ENCODE data around the gene ARAP2.

The ARAP2 gene

DNA sequence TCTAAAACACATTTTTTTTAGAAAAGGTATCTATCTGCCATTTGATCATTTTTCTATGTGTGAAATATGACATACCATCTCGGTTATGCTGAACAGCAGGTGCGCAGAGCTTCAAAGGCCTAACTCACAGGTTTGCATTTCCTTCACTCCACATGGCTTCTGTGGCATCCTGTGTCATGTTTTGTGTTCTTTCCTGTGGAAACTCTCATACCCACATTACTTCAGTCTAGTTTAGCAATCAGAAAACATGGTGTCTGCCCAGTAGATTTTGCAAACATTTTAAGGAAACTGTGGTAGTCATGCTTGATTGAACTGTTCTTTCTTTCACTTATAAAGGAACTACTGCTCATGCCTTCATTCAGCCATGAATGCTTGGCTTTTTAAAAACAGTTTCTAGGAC lies 11.3 kb upstream of the ARAP2 start:
- DNase-seq, result no peak

DNA sequence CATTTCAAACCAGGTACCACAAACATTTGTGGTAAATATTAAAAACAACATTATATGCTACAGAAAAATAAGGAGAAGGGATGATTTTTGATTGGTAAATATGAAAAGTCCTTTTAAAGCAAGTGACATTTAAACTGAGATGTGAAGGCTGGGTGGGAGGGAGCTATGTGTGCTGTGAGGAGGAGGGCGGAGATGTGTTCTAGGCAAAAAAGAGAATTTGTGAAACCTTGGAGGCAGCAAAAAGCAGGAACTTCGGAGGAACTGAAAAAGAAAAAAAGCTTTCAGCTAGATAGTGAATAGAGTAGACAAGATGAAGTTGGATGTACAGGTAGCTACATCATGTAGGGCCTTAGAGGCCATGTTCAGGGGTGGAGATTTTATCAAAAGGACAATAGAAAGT lies 10.1 kb upstream of the ARAP2 start:
- no peak for DNase-seq

DNA sequence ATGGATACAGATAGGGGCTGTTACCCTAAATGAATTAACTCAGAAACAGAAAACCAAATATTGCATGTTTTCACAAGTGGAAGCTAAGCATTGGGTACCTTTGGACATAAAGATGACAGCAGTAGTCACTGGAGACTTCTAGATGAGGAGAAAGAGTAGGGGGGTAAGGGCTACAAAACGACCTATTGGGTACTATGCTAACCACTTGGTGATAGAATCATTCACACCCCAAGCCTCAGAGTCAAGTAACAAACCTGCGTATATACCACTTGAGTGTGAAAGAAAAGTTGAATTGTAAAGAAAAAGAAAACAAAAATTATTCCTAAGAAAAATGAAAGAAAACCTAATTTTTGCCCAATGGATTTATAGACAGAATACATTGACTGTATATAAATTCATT lies 7.7 kb upstream of the ARAP2 start:
- no peak for DNase-seq

DNA sequence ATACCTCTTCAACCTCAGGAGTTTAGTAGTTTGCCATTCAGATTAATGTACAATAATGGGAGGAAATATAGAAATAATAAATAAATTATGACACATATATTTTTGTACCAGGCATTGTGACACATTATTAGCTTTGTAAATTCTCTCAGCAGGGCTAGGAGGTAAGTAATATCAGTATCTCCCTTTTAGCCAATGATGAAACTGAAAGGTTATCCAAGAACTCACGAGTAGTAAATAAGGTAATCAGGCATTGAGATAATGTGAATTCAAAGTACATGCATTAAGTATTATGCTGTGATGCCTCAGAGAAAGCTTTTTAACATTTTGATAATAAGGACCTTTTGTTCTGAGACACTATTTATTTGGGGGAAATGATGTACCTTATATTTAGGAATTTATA lies 5.3 kb upstream of the ARAP2 start:
- DNase-seq, result no peak

DNA sequence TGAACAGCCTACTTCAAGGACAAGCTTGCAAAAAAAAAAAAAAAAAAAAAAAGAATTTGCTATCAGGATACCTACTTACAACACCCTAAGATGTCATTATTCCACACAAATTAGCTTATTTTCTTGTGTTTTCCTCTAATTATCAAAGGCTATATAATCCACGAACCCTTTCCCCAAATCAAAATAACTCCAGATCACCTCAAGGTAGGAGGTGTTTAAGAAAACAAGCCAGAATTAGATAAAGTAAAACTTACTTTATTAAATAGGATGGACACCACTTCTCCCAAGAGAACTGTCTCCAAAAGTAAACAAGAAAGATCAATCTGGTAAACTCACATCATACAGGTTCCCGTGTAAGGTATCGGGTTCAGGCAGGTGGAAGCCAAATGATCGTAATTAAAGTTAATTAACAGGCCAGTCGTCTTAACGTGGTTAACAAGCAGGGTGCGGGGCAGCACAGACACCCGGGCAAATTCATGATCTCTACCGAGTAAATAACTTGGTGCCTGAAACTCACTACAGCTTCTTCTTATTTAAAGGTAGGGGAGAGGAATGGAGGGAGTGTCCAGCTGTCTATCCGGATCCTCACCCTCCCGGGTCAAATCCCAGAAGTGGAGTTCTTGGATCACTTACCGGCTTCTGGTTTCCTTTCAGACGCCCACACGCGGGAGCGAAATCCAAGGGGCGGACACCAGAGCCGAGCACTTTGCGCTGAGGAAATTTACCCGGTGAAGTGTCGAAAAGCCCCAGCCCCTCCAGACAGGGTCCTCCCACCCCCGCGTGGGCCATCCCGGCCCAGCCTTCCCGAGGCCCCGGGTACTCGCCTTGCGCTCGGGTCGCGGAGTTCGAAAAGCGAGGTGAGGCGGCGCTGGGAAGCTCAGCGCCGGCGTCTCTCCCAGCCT lies 708 bp downstream of the ARAP2 start:
- DNase-seq, result no peak

DNA sequence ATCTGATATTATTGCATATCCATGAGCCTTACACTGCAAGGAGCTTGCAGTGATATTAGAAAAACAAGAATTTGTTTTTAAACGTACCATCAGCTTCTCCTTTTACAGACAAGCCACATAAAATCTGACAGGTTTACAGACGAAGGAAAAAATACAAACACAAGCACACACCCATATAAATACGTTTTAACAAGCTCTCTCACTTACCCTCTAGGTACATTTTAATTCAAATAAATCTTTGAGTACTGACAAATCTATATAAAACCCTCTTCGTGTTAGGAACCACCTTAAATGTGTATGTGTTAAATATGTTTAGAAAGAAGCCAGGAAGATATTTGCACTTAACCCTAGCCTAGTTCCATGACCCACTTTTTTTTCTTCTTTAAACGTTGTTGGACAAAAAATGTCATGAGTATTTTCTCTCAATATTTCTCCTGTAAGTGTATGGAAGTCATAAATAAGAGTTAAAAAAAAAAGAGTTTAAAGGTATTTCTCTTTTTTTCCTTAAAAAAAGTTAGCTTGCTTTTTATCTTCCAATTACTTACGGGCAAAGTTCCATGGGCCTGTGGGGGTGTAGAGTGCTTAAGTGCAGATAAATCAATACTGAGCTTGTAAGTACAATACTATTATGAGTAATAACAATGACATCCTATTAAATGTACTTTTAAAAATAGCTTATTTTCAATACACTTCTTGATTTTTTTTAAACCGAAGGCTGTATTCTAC lies 1.5 kb downstream of the ARAP2 start:
- no peak for DNase-seq

DNA sequence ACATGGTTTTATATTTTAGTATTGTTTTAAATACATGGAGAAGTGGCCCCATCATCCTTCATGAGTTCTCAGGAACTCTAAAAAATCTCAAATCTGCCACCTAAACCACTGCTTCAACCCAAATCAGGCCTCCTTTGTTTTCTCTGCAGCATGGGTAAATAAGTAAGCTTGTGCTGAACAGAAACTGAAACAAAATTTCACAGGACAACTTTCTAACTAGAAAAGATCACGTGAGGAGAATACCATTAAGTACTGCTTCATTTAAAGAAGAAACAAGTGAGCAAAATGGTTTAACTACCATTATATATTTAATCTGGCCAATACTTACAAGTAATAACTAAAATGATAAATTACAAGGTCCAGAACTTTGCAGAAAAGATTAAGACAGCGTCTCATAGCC lies 2.5 kb downstream of the ARAP2 start:
- no peak for DNase-seq

DNA sequence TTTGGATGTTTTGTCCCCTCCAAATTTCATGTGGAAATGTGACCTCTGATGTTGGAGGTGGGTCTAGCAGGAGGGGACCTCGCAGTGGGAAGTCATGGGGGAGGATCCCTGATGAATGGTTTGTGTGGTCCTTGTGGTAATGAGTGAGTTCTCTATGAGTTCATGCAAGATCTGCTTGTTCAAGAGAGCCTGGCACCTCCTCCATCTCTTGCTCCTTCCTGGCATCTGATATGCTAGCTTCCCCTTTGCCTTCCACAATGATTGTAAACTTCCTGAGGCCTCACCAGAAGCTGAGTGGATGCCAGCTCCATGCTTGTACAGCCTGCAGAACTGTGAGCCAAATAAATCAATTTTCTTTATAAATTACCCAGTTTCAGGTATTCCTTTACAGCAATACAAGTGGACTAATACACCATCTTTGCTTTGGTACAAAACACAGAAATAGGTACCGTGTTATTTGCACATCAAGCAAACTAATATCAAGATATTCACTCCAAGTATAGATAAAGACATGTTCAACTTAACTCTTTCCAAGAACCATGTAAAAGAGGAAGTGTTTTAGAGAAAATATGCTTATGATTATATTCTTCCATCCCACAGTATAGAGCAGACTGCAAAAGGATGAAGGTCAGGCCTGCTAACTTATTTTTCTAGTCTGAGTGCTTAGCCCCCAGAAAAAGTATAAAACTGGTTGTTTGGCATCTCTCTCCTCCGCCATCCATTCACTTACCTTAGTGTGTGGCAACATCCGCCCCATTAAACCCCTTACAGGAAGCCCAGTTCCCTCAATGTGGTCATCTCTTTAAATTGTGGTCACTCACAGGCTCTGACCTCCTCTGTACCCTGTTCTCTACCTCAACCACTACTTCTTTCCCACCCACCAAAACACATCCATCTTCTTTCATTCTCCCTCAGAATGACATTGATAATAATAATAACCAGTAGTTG lies 6.7 kb downstream of the ARAP2 start:
- no peak for DNase-seq

DNA sequence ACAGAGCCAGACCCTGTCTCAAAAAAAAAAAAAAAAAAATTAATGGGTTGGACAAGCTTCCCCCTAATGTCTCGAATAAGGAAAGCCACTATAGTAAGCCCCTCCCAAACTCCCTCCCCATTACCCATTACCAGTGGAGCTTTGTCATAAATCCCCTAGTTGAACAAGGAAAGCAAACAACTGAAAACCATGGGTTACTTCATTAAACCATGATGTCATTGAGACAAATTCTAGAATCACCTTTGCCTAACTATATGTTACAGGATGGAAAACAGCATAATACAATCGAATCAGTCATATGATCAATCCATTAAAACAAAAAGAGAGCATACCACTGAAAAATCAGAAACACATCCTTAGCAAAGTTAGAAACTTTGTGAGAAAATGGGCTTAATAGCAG lies 8.2 kb downstream of the ARAP2 start:
- no peak for DNase-seq

DNA sequence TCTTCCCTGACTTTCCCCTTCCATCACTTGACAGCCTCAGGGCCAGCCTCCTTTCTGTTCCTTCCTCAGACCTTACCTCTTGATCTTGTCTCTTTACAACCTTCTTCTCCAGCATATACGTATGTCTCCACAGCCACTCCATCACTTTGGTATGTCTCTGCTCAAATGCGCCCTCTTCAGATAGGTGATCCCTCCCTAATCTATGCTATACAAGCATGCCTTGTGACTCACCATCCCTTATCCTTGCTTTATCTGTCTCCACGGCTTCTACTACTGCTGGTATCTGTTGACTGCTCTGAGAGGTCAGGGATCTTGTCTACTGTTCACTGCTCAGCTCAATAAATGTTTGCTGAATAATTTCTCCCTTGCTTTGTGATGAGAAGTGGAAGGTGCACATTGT lies 9.0 kb downstream of the ARAP2 start:
- no peak for DNase-seq

DNA sequence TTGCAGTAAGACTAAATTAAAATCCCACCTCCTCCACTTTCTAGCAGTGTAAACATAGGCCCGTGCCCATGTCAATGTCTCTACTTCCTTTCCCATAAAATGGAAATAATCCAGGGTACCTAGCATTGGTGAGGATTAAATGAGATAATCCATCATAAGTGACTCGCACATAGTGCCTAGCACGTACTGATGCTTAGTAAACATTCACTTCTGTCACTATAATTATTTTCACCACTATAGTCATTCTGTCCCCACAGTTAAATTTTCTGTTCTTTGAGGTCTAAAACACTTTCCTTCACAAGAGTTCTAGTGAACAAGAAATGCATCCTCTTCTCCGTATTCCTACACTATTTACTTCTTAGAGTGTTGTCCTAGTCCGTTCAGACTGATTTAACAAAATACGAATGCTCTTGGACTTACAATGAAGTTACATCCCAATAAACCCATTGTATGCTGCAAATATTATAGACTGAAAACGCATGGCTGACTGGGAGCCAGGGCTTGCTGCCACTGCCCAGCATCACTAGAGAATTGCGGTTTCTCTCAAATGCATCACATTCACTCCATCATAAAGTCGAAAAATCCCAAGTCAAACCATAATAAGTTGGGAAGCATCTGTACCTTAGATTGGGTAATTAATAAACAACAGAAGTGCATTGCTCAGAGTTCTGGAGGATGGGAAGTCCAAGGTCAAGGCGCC lies 10.6 kb downstream of the ARAP2 start:
- DNase-seq, result no peak

DNA sequence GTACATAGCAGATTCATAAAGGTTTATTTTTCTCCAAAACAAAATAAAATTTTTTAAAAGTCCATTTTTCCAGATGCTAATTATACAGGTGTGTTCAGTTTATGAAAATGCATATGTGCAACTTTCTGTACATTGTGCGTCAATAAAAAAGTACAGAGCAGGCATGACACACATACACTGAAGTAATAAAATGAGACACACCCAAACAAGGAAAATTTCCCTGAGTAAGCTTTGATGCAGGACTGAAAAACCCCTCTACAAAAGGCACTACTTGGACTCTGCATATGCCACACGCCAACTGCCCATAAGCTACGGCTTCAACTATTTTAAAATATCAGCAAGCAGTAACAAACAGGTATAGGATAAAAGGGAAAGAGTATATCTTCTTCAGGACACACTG lies 13.8 kb downstream of the ARAP2 start:
- DNase-seq, result no peak

DNA sequence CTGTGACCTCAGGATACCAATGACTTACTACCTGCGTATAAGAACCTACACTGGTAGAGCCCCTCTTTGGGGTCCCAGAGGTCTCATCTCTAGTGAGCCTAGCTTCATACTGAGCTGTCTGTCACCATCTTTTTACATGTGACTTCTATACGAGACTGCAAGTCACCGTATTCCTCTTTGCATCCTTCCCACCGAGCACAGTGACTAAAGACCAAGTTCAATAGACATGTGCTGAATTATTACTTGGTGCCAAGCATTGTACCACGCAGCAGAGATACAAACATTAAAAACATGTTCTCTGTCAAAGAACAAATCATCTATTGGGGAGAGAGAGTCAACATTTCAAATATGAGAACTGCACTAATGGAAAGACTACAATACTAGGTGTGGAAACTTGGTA lies 16.4 kb downstream of the ARAP2 start:
- no peak for DNase-seq

DNA sequence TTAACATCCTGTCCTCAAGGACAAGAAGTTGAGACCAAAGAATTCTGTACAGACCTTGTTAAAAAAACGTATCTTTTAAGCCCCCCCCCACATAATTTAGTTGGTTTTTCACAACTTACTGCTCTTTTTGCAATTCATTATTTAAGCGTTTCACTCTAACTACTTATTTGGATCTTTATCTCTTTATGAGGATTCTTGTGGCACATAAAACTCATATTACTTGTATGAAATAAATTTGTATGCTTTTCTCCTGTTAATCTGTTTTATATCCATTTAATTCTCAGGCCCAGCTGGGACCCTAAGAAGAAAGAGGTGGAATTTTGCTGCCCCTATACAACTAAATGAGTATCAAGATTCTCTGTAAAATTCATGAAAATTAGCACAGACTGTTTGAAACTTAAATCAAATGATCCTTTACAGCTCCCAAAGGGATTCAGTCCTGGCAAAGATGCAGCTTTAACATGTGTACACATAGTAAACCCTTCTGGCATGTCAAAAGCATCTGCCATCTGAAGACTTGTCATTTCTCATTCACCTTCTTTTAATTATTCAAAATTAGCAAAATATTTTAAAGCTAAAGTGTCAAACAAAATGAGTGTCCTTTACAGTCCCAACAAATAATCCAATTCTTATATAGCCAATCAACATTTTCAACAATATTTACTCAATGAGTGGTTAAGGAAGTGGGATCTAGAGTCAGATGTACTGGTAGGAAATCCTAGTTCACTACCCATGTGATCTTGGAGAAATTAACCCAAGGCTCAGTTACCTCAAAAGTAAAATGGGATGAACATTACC lies 17.7 kb downstream of the ARAP2 start:
- no peak for DNase-seq

DNA sequence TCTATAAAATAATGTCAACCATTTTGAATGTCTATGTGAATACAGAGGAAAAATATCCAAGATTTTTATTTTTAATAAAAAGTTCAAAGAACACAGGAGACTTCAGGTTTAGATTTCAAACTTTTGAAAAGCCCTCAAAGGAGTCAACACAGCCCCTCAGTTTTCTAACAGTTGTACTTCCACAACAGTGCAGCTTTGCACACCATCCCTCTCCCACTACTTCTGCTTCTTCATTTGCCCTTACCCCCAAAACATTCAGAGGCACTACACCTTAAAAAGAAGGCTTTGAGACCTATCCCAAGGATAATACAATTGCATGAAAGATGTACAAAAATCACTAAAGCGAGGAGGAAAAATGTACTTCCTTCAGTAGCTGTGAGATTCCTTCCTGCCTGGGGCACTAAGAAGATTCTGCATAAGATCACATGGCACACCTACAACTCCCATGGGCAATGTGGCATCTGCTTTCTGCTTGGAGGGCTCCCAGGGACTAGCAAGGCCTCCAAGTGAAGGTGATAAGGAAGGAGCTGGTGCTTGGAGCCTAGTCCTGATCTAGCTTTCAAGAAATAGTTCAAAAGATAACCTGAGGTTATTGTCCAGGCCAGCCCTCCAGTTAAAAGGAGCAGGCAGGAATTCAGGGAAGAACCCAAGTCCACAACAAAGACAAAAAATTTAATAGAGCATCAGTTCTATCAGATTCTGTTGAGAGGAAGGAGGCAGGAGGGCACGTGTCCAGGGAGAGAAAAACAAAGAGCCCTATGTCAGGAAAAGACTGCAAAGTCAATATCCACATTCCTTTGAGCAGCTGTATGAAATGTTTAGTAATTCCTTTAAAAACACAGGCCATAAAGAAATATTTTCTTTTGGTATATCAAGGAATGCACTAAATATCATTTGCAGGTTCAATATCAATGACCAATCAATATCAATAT lies 19.1 kb downstream of the ARAP2 start:
- DNase-seq, result no peak

DNA sequence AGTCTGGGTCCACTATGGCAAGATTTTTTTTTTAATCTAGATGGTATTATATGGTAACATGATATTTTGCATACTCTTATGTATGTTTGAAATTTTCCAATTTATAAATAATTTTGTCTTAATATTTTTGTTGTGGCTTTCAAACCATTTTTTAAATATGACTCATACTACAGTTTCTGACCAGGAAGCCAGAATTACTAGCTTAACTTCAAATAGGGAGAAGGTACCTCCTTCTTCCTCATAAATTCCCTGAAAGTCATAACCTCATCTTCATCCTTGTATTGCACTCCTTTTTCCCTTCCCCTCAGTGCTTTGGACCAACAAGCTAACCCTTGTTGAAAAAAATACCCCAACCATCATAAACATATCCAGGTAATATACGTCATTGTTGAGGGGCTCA lies 21.6 kb downstream of the ARAP2 start:
- DNase-seq, result no peak

DNA sequence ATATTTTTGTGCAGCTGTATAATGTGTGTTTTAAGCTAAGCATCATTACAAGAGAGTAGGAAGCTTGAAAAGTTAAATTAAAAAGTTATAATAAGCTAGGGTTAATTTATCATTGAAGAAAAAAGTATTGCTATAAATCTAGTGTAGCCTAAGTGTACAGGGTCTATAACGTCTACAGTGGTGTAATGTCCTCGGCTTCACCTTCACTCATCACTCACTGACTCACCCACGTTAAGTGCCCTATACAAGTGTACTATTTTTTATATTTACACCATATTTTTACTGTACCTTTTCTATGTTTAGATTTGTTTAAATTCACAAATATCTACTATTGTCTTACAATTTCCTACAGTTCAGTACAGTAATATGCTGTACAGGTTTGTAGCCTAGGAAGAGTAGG lies 23.5 kb downstream of the ARAP2 start:
- no peak for DNase-seq

DNA sequence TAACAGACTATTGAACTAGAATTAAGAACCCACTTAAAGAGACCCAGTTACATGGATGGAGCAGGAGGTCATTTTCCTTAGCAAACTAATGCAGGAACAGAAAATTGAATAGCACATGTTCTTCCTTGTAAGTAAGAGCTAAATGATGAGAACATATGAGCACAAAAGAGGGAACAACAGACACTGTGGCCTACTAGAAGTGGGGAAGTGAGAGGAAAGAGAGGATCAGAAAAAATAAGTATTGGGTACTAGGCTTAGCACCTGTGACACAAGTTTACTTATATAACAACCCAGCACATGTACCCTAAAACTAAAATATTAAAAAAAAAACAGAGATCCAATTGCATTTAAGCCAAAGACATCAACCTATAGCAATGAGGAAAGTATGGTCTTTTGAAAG lies 26.2 kb downstream of the ARAP2 start:
- DNase-seq, result no peak

DNA sequence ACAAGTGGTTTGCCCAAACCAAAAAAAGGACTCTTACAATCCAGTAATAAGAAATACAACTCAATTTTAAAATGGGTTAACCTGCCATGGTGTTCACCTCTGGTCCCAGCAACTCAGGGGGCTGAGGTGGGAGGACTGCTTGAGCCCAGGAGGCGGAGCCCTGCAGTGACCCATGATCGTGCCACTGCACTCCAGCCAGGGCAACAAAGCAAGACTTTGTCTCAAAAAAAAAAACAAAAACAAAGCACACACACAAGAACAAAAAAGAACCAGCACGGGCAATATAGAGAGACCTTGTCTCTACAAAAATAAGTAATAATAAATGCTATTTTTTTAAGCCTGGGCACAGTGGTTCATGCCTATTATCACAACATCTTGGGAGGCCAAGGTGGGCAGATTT lies 28.7 kb downstream of the ARAP2 start:
- DNase-seq, result no peak

DNA sequence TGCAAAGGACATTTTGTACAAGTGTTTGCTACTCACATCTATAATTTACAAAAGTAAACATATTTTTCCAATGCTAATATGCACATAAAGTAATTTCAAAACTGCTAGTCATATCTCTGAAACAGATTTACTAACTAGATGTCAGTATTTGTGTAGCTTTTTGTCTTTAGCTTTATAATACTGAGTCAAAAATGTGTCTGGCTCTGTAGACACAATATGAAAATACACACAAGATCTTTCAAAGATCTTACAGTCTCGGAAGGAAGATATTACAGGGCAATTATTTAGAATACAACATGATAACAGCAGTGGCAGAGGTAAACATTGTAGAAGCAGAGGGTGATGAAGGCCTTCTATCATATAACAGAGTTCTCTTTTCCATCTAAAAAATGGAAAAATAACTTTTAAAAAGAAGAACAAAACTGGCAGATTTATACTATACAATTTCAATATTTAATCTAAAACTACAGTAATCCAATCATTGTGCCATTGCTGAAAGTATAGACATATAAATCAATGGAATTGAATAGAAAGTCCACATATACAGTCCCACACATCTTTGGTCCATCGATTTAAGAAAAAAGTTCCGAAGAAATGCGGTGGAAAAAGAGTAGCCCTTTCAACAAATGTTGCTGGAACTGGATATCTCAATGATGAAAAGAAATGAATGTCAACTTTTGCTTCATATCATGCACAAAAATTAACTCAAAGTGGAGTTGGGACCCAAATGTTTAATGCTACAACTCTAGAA lies 29.4 kb downstream of the ARAP2 start:
- DNase-seq, result no peak

Data from activated gamma-delta T cell (primary cell).